GM12874 (cell line): ENCODE measurements around the gene RTN4.

ENCODE experiments used
- CTCF ChIP-seq: IDR thresholded peaks from 2 replicates; pipeline ENCODE4 v1.5.1; 2011; ENCODE audit warnings: low read depth, mild to moderate bottlenecking, control low read depth, low read length, moderate library complexity; ENCODE audit not compliant: insufficient read depth

The RTN4 gene

GRCh38 chr2:54968561-54969218 is 81.6 kb downstream of the RTN4 start:
- TF ChIP-seq CTCF, result no peak

GRCh38 chr2:54967759-54968365 is 82.4 kb downstream of the RTN4 start:
- TF ChIP-seq CTCF, result no peak

DNA sequence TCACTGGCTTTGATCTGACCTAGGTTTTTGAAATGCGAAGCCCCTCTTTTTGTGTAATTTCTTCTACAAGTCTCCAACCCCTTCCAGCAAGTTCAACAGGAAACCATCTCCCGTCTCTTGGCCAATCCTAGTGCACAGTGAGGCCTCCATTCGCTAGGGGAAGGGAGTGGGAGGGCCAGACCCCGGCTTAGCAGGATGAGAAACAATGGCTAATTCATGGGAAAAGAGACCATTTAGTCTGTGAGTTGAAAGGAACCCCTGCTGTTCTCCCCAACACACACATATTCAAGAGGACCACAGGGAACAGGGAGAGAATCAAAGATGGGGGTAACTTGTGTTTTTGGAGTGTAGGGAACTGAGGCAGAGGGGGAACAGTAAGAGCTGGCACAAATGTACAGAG is 83.0 kb downstream of the RTN4 start:
- no peak for TF ChIP-seq CTCF

DNA sequence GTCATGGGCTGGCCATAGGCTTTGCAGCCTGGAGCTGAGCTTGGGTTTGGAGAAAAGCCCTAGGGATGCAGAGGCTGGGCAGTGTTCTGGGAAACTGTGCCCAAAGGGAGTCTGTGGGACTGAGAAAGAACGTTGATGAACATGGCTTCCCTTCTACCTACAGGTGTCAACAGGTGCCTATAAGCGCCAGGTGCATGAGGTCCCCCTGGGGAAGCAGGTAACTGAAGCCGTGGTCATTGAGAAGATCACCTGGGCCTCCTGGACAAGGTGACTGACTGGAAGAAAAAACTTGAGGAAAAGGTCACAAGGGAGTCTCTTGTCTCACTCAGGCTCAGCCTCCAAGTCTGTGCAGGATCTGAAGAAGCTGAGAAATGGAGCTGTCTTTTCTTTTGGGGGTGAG is 83.4 kb downstream of the RTN4 start:
- TF ChIP-seq CTCF, result no peak

- TF ChIP-seq CTCF, result no peak
These were observed 84.0 kb downstream of the RTN4 start for GRCh38 chr2:54966165-54966832.

DNA sequence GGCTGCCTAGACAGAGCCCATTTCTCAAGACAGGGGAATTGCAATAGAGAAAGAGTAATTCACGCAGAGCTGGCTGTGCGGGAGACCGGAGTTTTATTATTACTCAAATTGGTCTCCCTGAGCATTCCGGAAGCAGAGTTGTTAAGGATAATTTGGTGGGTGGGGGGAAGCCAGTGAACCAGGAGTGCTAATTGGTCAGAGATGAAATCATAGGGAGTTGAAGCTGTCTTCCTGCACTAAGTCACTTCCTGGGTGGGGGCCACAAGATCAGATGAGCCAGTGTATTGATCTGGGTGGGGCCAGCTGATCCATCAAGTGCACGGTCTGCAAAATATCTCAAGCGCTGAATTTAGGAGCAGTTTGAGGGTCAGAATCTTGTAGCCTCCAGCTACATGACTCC is 84.8 kb downstream of the RTN4 start:
- TF ChIP-seq CTCF, result no peak

DNA sequence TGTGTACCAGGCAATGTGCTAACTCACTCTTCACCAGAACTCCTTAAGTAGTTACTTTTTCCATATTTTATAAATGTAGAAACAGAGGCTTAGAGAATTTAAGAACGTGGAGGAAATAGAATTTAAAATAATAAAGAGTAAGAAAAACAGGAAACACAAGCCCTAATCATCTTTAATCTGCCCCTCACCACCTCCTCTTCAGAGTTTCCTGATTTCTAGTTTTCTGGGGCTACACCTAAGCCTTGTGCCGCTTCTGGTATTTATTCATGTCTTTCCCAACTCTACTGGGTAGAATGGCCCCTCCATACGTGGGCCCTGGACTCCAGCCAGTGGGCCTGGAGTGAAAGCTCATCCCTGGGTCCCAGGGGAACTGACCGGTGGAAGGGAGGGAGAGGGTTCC is 85.4 kb downstream of the RTN4 start:
- no peak for TF ChIP-seq CTCF
